Measurements from ENCODE around the gene ARID1A.
A peak's percentile ranks its signal among the peaks of the same experiment; 100 is the strongest.

The ARID1A gene

GRCh38 chr1:26727476-26727875 is 31.7 kb downstream of the ARID1A start:
- no peak for DNase-seq

- DNase-seq, result no peak
These were observed 32.8 kb downstream of the ARID1A start for GRCh38 chr1:26728645-26729044.

GRCh38 chr1:26729633-26730032 is 33.8 kb downstream of the ARID1A start:
- DNase-seq, result no peak

- no peak for DNase-seq
These were observed 34.9 kb downstream of the ARID1A start for GRCh38 chr1:26730695-26731094.

- DNase-seq, result no peak
These were observed 35.6 kb downstream of the ARID1A start for GRCh38 chr1:26731233-26731902.

GRCh38 chr1:26733392-26733791 is 37.6 kb downstream of the ARID1A start:
- no peak for DNase-seq

- DNase-seq, result no peak
These were observed 38.2 kb downstream of the ARID1A start for GRCh38 chr1:26733982-26734381.

- DNase-seq, result peak in 8 of 58 donors; percentile 6 to 44 (median 12)
These were observed 38.8 kb downstream of the ARID1A start for GRCh38 chr1:26734501-26735058.

GRCh38 chr1:26739329-26739914 is 43.6 kb downstream of the ARID1A start:
- no peak for DNase-seq

- DNase-seq, result no peak
These were observed 44.3 kb downstream of the ARID1A start for GRCh38 chr1:26740023-26740634.

- no peak for DNase-seq
These were observed 45.1 kb downstream of the ARID1A start for GRCh38 chr1:26740952-26741351.

GRCh38 chr1:26743426-26744059 is 47.7 kb downstream of the ARID1A start:
- no peak for DNase-seq

- peak in 51 of 58 donors; percentile 14 to 86 (median 52) for DNase-seq
These were observed 48.5 kb downstream of the ARID1A start for GRCh38 chr1:26744075-26744959.

- no peak for DNase-seq
These were observed 49.4 kb downstream of the ARID1A start for GRCh38 chr1:26745191-26745590.

GRCh38 chr1:26747048-26747447 is 51.2 kb downstream of the ARID1A start:
- no peak for DNase-seq

- no peak for DNase-seq
These were observed 52.5 kb downstream of the ARID1A start for GRCh38 chr1:26748351-26748750.

GRCh38 chr1:26749458-26749857 is 53.6 kb downstream of the ARID1A start:
- peak in 1 of 58 donors; percentile 27 for DNase-seq

GRCh38 chr1:26750428-26750827 is 54.6 kb downstream of the ARID1A start:
- no peak for DNase-seq

GRCh38 chr1:26752519-26752918 is 56.7 kb downstream of the ARID1A start:
- DNase-seq, result no peak

GRCh38 chr1:26754086-26754874 is 58.5 kb downstream of the ARID1A start:
- DNase-seq, result no peak
